Iris pigment epithelial cell (primary cell): ENCODE results near the gene BLTP3A.

Experiments
- DNase-seq: peaks from one replicate; pipeline ENCODE4 v3.0.0-alpha.2; 2011; ENCODE audit warnings: low read depth

BLTP3A gene

GRCh38 chr6:34834789-34835518 is 43.1 kb downstream of the BLTP3A start:
- DNase-seq: peak; percentile 91

DNA sequence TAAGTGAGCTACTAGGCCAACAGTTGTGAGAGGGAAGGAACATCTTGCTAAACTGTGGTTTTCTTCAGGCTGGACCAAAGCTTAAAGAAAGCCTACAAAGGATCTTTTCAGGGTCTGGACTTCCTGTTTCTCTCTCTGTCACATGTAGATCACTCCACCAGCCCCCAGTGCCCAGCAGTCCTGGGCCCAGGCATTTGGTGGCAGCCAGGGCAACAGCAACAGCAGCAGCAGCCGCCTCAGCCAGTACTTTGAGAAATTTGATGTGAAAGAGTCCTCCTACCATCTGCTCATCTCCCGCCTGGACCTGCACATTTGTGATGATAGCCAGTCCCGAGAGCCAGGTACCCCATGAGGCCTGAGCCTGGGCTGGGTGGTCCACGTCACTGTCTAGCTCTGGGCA is 44.1 kb downstream of the BLTP3A start:
- no peak for DNase-seq

- no peak for DNase-seq
Measured at GRCh38 chr6:34836451-34836850, 44.6 kb downstream of the BLTP3A start.

- no peak for DNase-seq
Measured at GRCh38 chr6:34837528-34837927, 45.6 kb downstream of the BLTP3A start.

DNA sequence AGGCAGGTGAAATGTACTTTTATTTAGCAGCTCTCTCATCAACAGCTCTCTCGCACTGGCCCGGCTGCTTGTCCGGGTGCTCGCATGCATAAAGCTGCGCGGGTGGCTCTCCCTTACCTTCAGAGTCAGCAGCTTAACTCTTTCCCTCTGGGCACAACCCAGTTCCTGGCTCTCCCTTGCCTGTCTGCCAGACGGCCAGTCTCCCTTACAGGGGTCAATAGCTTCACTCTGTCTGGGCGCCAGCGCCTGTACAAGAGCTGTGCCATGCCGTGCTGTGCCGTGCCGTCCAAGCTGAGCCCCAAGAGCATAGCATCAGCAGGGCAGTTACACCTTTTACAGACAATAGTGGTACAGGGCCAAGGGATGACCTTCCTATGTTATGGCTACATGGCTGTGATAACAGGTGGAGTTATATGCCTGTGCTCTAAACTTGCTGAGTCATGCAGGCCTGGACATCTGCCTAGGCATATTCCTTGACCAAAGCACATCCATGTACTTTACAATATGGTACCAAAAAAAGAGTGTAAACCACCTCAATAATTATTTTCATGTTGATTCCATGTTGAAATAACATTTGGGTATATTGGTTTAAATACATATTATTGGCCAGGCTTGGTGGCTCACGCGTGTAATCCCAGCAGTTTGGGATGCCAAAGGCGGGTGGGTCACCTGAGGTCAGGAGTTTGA is 47.9 kb downstream of the BLTP3A start:
- no peak for DNase-seq
